Ramos (cell line): Measurements from ENCODE around the gene GPR37L1.
"Not testable (repeated sequence)": the region's sequence is repeated elsewhere in the genome, so short reads cannot be mapped to it uniquely, and the experiment has no call there.

Experiments used
- in situ Hi-C: fragments of 300-500 bp; cut with MboI; formaldehyde crosslinking; loops from one replicate; pipeline ENCODE4 v1.14.3; 2022; ENCODE audit warnings: low sequenced_read_pairs; ENCODE audit not compliant: unreplicated experiment

Gene GPR37L1

DNA sequence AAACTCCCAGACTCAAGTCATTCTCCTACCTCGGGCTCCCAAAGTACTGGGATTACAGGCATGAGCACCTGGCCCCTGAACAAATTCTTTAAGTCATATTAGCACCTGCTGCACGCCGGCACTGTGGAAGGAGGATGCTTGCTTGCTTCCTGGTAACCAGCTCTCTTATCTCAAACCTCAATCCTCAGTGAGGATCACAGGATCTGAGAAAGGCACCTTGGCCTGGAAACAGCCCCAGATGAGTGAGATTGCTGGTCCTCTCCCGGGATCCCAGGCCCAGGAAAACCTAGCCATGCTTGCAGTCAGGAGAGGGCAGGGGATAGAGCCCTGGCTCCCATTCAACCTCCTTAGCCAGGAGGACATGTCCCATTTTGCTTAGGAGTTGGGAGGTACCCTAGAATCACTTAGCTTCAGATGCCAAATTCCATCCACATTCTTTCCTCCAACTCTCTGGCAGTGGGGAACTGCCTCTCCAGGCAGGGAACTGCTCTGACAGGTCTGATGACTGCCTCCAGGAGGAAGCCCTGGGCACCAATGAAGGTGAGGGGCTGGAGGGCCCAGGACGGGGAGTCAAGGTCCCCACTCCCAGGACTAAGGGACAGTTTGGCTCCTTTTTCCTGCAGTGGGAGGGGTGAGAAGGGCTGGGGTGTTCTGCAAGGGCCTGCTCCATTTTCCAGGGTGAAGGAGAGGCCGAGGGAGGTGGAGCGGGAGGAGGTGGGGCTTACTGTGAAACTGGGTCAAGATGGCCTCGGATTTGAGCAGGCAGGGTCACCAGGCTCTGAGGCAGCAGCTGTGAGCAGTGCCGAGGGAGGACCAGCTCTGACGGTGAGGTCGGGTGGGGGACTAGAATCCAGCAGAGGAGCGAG, 9.5 kb downstream of the GPR37L1 start:
- in situ Hi-C loops, result no loop called here

DNA sequence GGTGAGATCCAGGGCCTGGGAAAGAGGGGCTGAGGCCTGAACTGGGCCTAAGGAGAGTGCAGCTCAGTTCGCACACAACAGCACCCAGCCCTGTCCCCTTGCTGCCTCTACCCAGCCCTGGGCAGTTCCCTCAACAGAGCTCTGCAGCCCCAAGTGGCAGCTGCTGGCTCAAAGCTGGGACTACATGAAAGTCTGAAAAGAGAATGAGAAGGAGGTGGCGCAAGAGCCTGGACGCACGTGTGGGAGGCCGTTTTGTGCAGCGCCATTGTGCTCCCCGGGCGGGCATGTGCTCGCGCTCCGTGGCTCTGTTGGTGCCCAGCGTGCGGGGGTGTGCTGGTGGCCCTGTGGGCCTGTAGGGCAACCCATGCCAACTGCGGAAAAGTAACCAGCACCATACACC, 10.3 kb downstream of the GPR37L1 start:
- in situ Hi-C loops, result no loop called here

DNA sequence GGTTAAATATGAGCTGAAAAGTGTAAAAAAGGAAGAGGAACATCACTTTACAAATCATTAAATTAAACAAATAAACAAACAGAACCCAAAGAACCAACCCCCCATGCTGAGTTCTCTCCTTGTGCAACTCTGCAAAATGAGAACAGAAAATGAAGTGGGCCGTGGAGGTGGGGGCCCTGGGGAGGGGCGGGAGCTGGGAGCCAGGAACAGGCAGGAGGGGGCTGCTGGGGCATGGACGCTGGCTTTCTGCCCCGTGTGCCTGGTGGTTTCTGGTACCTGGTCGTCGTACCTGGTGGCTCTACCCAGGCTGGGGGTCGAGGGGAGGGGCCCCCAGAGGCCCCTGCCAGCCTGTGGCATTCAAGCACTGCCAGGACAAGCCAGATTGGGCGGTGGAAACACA, 10.8 kb downstream of the GPR37L1 start:
- in situ Hi-C loops, result no loop called here

DNA sequence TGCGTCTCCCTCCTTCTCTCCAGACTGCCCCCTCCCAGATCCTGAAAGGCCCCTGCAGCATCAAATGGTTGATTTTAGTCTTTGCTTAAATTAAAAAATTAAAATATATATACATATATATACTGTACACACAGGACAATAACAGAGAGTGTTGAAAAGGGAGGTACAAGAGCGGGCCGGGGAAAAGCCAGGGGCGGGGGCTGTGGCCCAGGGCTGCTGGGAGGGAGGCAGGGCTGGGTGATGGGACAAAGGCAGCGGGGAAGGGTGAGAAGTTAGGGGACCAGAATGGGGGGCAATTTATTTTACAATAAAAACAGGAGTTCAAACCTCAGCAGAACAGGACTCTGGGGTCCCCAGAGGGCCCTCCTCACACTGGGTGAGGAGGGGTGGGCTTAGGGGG, 11.3 kb downstream of the GPR37L1 start:
- in situ Hi-C loops, result no loop called here

DNA sequence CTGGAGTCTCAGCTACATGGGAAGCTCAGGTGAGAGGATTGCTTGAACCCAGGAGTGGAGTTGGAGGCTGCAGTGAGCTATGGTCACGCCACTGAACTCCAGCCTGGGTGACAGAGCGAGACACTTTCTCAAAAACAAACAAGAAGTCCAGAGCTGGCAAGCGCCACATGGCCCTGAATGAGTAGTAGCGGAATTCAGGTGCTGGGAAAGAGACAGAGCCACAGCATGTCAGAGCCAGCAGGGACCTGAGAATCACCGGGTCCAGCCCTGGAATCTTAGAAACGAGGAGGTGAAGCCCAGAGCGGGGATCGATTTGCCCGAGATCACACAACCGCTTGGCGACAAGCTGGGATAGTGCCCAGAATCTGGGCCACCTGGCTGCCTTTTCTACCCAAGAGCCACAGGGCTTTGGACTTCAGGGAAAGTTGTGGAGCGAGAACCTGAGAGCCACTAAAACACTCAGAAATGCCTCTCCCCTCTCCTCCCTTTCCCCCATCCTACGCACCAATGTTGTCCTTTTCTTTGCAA, 12.0 kb downstream of the GPR37L1 start:
- in situ Hi-C loops, result no loop called here

DNA sequence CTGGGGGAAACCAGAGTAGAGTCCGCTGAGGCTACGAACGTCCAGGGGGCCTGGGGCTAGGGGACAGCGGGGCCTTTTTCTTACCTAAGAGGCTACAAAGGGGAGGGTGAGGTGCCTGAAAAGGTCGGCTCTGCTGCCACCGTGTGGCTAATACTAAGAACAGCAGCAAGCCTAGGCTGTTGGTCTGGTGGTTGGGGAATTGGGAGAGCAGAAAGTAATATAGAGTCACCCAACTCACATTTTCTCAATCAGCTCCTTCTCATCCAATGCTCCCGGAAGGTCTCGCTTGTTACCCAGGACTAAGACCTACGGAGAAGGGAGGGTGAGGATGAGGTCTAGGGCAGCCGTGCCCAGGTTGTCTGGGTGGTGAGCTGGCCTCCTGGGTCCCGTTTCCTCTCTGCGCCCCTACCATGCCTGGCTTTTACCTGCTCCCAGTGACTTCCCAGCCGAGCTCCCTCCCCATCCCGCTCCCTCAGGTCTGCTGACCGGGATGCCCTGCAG, 12.6 kb downstream of the GPR37L1 start:
- in situ Hi-C loops, result no loop called here

DNA sequence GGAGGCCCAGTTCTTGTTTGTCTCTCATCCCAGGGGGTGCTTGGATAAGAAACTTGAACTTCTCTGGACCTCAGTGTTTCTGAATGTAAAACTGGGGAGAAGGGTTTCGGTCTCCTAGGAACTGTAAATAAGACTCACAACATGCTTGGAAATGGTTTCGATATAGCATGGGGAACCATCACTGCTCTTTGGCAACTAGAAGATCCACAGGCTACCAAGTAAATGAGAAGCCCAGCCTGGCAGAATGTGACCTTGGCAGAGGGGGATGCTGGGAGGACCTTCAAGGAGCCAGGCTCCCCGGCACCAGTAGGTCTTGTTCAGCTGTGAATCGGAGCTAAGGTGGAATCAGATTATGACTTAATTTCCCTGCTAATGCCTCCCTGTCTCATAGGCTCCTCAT, 18.1 kb downstream of the GPR37L1 start:
- in situ Hi-C loops, result no loop called here

DNA sequence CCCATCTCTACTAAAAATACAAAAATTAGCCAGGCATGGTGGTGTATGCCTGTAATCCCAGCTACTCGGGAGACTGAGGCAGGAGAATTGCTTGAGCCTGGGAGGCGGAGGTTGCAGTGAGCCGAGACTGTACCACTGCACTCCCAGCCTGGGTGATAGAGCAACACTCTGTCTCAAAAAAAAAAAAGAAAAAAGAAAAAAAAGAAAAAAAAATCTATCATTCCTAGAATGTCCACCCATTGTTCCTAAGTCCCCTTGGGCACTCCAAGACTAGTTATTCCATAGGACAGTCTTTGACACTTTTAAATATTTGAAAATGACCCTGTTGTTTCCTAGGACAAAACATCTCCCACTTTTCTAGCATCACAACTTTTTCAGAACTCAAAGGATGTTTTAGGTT, 18.8 kb downstream of the GPR37L1 start:
- in situ Hi-C loops, result not testable (repeated sequence)

DNA sequence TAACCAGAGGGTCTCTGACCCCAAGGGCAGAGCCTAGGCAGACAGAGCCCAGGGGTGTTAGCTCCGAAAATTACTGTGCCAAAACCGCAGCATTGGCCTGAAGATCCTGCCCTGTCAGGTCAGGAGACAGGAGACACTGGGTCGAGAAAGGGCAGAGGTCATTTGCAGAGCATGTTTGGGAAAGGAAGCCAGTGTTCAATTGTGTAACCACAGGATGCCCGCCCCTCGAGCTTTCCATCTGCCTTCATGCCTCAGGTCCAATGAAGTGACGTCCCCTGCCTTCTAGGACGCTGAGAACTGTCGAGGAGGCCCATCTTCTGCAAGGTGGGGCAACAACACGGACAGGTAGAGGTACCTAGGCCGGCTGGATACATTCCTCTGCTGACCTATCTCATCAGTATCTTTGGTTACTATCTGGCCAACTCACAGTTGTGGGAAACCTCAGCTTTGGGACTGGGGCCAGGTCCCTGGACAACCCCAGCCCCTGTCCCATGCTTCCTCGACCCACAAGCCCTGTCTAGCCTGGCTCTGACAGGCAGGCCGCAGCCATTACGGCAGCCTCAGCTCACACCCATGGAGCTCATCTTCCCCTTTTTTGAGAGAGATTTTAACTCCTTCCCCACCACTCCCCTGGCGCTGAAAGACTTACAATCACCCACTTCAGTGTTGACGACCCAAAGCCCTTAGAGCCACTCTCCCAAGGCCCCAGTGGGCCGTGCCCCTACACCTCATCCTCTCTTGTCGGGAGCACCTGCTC, 20.5 kb downstream of the GPR37L1 start:
- in situ Hi-C loops, result no loop called here

DNA sequence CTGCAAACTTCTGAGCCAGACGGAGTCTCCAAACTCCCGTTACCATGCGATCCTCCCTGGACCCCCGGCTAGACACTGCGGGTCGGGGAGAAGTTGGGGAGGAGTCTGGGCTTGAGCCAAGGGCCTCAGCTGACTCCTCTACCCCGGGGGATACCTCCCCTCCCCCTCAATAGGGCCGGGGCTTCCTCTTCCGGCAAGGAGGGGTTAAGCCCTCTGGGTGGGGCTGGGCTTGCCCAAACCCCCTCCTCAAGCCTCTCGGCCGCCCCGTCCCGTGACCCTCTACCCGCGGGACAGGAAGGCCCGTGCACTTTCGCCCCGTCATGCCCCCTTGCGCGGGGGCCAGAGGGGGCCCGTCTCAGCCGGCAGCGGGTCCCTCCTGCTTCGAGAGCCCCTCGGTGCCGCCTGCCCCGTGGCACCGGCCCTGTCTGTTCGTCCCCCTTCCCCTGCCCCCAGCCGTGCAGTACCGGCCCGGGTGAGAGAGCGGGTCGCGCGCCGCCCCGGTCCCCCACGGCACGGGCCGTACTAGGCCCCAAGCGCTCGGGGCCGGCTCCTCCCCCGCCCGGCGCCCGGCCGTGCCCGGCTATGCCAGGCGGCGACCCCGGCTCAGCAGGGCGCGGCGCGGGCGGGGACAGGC, 21.2 kb downstream of the GPR37L1 start:
- in situ Hi-C loops, result no loop called here

DNA sequence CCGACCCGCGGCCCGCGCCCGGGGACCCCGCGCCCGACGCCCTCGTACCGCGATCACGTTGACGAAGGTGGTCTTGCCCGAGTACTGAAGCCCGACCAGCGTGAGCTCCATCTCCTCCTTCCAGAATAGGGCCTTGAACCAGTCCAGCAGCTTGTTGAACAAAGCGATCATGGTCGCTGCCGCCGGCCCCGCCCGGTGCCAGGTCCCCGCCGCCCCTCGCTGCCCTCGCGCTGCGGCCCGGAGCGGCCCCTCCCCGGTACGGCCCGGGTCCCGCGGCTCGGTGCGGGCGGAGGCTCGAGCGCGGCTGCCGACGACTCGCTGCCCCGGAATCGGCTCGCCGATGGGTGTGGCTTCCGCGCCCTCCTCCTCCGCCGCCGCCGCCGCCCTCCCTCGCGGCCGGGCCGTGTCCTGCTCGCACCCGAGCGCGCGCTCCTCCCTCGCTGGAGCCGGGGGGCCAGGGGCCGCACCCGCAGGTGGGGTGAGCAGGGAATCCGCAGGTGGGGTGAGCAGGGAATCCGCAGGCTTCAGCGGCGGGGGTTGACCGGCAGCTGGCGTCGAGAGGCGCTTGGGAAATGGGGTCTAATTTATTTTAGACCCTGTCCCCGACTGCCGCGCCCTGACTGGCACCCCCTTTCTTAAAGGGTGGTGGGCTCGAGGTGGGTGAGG, 21.8 kb downstream of the GPR37L1 start, which contains the start of gene ARL8A:
Gene ARL8A (minus strand): TSS at position 336 of the 666 bp plus-strand sequence. CDS start 165 bp downstream, at position 171.
- in situ Hi-C loops, result no loop called here

DNA sequence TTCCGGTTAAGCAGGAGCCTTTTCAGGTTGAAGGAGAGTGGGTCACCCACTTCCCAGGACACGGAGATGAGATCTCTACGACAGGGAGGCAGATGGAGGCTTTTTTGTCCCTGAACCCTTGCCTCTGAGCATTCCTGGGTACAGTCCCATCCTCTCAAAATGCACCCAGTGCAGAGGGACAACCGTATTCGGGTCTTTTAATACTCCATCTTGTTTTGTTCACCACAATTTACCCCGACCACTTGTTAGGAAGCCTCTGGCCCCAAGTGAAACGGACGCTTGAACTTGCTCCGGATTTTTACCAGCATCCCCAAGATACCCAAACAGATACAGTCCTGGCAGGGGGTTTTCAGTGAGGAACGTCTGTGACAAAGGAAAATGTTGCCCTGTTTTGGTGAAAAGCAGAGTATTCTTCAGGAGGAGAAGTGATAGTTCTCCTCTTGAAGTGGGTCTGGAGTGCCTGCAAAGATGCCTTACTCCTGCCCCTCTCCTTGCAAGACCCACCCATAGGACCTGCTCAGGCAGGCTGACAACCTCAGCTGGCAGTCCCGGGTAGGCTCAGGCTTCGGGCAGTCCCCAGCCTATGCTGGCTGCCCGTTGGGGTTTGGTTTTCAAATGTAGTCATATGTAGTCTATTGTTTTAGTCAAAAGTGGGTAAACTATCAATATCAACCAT, 22.5 kb downstream of the GPR37L1 start:
- in situ Hi-C loops, result no loop called here

DNA sequence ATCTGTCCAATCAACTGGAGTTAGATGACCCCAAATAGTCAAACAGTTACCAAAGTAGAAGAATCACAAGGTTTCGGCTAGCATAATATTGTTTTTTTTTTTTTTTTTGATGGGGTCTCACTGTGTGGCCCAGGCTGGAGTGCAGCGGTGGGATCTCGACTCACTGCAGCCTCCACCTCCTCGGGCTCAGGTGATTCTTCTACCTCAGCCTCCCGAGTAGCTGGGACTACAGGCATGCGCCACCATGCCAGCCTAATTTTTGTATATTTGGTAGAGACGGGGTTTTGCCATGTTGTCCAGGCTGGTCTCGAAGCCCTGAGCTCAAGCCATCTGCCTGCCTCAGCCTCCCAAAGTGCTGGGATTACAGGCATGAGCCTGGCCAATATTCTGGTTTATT, 23.0 kb downstream of the GPR37L1 start:
- in situ Hi-C loops, result not testable (repeated sequence)

DNA sequence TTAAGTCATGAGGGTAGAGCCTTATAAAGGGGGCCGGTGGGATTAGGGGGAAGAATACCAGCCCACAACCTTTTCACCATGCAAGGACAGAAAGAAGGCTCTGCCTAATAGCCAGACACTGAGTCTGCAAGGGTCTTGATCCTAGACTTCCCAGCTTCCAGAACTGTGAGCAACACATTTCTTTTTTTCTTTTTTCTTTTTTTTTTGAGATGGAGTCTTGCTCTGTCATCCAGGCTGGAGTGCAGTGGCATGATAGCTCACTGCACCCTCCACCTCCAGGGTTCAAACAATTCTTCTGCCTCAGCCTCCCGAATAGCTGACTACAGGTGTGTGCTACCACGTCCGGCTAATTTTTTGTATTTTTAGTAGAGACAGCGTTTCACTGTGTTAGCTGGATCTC, 23.6 kb downstream of the GPR37L1 start:
- in situ Hi-C loops, result no loop called here

DNA sequence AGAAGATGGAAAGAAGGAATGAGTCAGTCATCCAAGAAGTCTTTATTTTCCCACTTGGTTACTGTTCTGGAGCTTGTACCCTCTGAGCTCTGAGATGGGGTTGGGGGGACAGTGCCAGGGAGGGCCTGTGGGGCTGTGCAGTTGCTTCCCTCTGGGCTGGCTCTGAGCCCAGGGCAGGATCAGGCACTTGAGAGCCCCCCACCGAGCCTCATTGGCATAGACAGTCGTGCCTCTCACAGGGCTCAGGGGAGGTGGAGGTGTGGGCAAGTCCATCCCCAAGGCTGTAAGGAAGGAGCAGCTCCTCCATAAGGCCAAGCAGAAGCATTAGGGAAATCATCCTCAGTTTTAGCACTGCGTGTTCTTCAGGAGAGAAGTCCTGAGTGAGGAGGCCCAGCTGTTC, 24.3 kb downstream of the GPR37L1 start:
- in situ Hi-C loops, result no loop called here

DNA sequence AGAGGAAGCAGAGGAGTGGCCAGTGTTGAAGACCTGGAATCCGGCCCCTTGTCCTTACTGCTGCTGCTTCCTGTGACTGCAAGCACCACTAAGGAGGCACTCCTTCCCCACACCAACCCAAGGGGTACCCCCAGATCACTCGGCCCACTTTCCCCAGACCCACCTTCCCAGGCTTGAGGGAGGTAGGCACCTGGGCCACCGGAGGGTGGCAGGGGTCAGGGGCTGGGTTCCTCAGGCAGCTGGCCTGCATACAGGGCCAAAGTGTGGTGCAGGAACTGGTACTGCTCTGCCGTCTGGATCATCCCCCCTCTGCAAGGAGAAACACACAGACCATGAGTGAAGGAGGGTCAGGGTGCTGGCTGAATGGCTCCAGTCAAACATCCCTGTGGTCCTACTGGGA, 25.7 kb downstream of the GPR37L1 start:
- in situ Hi-C loops, result no loop called here

DNA sequence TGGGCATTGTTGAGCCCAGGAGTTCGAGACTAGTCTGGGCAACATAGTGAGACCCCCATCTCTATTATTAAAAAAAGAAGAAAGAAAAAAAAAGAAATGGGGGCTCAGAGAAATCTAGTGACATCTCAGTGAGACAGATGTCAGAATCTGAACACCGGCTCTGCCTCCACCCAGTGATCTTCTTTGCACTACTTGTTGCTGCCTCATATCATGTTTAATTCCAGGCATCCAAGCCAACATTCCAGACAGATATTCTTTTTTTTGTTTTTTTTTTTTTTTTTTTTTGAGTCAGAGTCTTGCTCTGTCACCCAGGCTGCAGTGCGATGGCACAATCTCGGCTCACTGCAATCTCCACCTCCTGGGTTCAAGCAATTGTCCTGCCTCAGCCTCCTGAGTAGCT, 26.8 kb downstream of the GPR37L1 start:
- in situ Hi-C loops, result no loop called here

DNA sequence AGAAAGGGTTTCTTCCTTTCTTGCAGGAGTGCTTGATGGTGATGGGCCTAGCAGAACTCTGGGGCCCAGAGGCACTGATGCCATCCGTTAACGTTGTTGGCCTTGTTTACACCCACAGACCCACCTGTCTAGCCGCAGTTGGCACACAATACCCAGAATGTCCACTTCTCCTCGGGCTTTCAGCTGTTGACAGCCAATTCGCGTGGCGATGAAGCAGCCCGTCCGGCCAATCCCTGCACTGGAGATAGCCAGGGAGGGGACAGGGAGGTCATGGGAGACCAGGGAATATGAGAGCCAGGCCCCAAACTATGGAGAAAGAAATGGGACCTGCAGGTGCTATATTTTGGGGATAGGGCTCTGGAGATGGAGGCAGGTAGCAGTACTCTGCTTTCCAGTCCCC, 27.5 kb downstream of the GPR37L1 start:
- in situ Hi-C loops, result no loop called here

DNA sequence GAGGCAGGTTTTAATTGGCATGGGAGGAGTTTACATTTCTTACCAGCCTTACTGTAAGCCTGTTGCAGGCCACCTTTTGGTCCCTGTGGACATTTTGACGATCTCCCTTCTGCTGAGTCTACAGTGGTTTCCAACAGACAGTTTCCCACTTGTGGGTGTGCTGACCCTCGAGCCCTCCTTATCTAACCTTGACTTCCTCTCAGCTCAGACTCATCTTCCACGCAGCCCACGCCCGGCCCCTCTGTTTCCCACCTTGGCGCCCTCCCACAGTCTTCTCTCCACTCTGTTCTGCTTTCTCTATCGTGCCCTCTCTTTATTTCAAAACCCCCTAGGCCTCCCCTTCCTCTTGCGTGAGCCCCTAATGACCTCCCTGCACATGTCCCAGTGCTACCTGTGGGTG, 27.9 kb downstream of the GPR37L1 start:
- in situ Hi-C loops, result no loop called here

DNA sequence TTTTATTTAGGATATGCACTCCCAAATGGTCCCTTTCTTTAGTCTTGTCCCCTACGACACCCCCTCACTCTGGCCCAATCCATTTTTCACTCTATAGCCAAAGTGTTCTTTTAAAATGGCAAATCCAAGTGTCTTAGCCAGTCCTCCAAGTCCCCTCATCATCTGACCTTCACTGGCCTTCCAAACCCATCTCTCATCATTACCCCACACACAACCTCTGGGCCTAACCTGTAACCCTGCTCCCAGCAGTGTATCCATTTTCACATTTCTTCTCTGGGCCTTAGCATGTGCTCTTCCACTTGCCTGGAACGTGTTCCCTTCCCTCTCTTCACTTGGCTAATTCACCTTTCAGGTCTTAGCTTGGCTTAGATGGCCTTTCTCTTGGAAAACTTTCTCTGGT, 28.3 kb downstream of the GPR37L1 start:
- in situ Hi-C loops, result no loop called here
